SHP77 treated with DMSO at 0.1 percent for 48 hours (cell line): ENCODE measurements around the gene NELFB.
"Not testable (repeated sequence)": the region's sequence is repeated elsewhere in the genome, so short reads cannot be mapped to it uniquely, and the experiment has no call there.

ENCODE experiments used
- DNase-seq: peaks from one replicate; lab custom pipeline; 2025; lab: John Stamatoyannopoulos, UW

The NELFB gene

DNA sequence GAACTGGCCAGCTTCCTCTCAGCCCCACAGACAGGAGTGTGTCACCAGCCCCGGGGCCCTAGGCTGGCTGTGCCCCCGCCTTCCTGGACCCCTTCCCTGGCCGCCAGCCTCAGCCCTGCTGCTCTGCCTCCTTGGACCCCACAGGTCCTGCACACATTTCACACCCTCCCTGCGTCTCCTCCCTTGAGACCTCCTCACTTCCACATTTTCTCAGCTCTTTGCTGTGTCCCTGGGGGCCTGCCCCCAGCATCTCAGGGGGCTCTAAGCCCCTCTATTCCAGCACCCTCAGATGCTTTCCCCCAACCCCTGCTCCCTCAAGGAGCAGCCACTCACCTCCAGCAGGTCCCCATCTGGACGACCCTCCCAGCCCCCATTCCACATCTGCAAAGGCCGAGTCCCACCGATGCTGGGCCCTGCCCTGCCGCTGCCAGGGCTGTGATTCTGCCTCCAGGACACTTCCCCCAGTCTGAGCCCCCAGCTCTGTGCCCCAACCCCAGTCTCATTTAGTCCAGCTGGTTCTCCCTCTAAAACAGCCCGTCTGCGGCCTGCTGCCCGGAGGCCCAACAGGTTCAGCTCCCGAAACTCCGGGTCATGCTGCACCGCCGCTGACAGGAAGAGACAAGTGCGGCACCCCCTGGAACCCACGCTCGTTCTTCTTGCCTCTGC lies 20.2 kb upstream of the NELFB start:
- no peak for DNase-seq

DNA sequence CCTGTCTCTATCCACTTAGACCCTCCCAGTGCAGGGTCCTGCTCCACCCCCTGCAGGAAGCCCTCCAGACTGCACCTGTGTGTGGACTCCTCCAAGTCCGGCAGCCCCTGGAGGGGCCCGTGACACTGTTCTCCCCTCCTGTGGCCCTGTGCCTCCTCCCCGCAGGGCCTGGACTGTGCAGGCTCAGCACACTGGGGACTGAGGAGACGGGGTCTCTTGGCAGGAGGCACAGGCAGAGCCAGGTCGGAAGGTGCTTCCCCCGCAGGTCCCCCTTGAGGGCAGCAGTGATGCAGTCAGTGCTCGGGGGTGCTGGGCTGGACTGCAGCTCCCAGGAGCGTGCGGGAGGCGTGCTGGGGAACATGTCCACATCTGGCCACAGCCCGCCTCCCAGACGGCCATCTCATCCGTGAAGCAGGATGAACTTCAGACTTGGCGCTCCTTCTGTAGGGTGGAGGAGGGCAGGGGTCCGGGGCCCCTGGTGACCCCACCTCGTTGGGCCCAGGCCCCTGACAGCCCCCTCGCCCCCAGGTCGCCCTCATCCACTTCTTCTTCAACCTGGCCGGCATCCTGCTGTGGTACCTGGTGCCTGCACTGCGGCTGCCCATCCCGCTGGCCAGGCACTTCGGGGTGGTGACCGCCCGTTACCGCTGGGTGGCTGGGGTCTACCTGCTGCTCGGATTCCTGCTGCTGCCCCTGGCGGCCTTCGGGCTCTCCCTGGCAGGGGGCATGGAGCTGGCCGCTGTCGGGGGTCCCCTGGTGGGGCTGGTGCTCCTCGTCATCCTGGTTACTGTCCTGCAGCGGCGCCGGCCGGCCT lies 19.5 kb upstream of the NELFB start:
- DNase-seq = no peak

DNA sequence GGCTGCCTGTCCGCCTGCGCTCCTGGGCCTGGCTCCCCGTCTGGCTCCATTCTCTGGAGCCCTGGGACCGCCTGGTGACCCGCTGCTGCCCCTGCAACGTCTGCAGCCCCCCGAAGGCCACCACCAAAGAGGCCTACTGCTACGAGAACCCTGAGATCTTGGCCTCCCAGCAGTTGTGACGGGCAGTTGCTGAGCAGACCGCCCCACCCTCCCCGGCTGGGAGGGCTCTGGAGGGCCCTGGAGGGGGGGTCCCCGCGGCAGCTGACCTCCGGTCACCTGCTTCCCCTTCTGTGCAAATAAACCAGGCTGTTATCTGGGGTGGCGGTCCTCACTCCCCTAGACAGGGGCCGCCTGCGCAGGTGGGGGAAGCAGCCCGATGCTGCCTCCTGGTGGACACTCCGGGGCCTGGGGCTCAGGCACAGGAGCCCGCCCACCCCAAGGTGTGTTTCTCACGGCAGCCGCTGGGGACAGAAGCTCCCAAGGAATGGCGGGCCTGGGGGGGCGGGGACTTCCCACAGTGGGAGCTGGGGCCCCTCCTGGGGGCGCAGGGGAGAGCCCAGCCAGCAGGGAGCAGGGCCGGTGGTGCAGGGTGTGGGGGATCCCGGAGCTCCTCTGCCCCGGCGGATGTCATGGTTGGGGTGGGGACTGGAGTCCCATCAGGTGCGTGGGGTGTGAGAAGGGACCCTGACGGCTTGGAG lies 18.7 kb upstream of the NELFB start:
- peak; percentile 18 for DNase-seq

DNA sequence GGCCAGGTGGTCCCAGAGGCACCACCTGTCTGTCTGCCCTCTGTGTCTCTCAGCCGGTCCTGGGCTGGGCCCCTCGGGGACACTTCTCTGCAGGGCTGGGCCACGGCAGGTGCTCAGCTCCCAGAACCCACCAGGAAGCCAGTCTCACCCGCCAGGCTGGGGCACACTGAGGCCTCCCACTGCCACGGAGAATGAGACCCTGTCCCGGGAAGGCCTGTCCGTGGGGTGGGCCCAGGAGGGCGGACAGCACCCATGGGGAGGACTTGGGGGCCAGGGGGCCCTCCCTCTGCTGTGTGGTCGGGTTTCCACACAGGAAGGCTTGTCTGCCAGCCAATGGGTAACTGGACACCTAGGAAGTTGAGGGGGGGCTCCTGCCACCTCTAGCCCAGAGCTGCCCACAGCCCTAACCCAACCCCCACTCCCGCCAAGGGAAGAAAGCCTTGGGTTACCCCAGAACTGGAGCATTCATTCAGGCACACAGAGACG lies 18.1 kb upstream of the NELFB start:
- no peak for DNase-seq

DNA sequence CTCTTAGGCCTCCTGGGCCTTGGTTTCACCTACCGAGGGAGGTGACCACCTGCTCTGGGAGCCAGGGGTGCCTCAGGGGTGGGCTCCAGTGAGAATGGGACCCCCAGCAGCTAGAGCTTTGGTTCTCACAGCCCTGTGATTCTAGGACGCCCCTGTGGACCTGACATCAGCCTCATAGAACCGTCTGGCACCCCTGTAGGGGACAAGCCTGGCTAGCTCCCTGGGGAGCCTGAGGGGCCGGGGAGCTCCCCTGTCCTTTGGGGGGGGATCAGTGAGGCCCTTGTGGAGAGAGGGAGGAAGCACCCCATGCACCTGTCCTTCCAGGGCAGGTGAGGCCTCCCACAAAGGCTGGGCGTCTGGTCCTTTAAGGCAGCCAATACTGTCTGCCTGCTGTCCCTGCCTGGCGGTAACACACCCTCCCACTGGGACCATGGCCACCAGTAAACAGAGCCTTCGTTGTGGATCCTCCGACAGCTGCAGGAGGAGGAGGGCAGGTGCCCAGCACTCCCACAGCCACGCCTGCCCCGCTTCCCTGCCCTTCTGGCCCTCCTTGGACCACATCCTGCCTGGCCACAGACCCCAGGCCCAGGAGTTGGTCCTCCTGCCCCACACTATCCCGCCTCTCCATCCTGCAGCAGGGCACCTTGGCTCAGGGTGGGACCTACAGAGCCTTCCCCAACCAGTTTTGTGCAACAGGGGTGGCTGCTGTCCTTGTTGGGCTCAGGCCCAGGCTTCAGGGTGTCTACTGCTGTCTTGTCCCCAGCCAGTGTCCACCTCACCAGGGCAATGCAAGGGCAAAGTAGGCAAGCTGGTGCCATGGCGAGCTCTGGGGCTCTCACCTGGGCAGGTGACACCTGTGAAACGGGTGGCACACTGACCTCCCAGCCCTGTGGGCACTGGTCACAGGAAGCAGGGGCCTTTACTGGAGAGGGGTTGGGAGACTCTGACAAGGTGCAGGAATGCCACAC lies 17.1 kb upstream of the NELFB start:
- peak; percentile 70 for DNase-seq

DNA sequence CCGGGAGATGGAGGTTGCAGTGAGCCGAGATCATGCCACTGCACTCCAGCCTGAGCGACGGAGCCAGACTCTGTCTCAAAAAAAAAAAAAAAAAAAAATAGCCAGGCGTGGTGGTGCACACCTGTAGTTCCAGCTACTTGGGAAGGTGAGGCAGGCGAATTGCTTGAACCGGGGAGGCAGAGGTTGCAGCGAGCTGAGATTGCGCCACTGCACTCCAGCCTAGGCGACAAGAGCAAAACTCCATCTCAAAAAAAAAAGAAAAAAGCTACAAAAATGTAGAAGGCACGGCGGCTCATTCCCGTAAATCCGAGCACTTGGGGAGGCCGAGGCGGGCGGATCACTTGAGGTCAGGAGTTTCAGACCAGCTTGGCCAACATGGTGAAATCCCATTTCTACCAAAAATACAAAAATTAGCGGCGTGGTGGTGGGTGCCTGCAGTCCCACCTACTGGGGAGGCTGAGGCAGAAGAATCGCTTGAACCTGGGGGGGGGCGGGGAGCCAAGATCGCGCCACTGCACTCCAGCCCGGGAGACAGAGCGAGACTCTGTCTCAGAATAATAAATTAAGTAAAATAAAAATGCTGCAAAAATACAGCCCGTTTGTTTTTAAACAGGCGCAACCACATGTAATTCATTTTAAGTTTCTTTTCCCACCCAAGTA lies 15.5 kb upstream of the NELFB start:
- DNase-seq = not testable (repeated sequence)

DNA sequence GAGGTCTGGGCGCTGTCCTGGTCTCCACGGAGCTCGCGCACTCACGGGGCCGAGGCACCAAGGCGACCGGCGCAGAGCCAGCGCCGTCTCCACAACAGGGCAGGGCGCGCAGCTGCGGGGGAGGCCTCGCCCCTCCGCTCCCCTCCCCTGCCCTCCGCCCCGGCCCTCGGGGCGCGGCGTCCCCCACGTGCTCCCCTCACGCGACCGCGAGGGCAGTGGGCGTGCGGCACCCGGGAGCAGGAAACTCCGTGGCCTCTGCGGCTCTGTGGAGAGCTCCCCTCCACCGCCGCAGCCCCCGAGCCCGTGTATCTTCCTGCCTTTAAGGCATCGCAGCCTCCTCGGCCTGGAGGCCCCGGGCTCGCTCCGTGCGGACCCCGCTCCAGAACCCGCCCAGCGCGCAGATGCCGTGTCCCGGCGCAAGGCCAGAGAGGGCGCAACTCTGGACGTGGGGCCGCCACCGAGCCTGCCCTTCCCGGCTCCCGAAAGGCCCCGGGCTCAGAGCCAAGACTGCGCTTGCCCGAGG lies 14.7 kb upstream of the NELFB start:
- DNase-seq = no peak

DNA sequence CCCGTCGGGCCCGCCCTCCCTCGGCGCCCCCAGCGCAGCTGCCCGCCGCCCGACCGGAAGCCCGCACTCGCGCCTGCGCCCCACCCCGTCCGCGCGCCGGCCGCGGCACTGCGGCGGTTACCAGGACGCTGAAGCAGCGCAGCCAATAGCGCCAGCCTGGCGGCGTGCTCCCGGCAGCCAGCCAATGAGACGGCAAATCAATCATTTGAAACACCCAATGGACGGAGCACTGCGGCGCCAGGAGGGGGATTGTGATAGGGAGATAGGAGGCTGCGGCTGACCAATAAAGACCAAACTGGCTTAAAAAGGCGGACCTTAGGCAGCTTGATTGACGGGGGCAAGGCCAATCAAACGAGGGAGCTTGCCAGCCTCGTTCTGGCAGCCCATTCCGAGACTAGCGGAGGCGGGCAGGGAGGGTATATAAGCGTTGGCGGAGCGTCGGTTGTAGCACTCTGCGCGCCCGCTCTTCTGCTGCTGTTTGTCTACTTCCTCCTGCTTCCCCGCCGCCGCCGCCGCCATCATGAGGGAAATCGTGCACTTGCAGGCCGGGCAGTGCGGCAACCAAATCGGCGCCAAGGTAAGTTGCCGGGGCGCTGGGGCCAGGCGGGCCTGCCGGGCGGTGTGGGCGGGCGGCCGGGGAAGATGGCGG lies 14.2 kb upstream of the NELFB start, which contains the start of gene TUBB4B:
TUBB4B (plus strand) TSS at position 447 of the 649 bp plus-strand sequence; CDS start at position 521, 74 bp downstream.
- peak; percentile 99 for DNase-seq

DNA sequence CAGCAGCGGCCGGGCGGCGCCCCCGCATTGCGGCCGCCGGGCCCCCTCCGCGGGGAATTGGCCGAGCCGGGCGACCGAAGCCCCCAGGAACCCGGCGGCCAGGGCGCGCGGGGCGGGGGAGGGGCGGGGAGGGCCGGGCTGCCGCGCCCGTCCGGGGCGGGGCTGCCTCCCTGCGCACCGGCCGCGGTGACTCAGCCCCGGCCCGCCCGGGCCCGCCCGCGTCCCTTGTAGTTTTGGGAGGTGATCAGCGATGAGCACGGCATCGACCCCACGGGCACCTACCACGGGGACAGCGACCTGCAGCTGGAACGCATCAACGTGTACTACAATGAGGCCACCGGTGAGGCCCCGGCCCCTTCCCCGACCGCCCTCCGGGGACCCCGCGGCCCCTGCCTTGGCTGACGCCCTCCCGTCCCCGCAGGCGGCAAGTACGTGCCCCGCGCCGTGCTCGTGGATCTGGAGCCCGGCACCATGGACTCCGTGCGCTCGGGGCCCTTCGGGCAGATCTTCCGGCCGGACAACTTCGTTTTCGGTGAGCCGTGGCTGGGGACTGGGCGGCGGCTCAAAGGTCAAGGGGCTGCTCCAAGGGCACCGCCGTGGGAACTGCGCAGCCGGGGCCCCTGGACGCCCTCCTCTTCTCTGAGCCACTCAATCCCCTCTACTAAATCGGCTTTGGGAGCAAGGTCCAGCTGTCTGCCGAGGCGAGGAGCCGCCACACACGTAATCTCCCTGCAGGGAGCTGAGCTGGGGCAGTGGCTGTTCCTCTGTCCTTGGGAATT lies 13.4 kb upstream of the NELFB start:
- DNase-seq = no peak

DNA sequence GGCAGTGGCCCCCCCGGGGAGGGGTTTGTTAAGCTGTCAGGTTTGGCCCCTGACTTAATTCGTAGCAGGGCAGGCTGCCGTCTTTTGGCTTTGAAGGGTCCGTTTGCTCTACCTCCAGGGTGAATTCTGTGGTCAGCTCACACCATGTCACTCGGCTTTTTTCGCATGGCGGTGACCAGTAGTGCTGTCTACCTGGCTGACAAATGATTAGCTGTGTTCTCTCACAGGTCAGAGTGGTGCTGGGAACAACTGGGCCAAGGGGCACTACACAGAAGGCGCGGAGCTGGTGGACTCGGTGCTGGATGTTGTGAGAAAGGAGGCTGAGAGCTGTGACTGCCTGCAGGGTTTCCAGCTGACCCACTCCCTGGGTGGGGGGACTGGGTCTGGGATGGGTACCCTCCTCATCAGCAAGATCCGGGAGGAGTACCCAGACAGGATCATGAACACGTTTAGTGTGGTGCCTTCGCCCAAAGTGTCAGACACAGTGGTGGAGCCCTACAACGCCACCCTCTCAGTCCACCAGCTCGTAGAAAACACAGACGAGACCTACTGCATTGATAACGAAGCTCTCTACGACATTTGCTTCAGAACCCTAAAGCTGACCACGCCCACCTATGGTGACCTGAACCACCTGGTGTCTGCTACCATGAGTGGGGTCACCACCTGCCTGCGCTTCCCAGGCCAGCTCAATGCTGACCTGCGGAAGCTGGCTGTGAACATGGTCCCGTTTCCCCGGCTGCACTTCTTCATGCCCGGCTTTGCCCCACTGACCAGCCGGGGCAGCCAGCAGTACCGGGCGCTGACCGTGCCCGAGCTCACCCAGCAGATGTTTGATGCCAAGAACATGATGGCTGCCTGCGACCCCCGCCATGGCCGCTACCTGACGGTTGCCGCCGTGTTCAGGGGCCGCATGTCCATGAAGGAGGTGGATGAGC lies 12.6 kb upstream of the NELFB start:
- no peak for DNase-seq

DNA sequence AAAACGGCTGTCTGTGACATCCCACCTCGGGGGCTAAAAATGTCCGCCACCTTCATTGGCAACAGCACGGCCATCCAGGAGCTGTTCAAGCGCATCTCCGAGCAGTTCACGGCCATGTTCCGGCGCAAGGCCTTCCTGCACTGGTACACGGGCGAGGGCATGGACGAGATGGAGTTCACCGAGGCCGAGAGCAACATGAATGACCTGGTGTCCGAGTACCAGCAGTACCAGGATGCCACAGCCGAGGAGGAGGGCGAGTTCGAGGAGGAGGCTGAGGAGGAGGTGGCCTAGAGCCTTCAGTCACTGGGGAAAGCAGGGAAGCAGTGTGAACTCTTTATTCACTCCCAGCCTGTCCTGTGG lies 11.9 kb upstream of the NELFB start:
- DNase-seq = not testable (repeated sequence)

DNA sequence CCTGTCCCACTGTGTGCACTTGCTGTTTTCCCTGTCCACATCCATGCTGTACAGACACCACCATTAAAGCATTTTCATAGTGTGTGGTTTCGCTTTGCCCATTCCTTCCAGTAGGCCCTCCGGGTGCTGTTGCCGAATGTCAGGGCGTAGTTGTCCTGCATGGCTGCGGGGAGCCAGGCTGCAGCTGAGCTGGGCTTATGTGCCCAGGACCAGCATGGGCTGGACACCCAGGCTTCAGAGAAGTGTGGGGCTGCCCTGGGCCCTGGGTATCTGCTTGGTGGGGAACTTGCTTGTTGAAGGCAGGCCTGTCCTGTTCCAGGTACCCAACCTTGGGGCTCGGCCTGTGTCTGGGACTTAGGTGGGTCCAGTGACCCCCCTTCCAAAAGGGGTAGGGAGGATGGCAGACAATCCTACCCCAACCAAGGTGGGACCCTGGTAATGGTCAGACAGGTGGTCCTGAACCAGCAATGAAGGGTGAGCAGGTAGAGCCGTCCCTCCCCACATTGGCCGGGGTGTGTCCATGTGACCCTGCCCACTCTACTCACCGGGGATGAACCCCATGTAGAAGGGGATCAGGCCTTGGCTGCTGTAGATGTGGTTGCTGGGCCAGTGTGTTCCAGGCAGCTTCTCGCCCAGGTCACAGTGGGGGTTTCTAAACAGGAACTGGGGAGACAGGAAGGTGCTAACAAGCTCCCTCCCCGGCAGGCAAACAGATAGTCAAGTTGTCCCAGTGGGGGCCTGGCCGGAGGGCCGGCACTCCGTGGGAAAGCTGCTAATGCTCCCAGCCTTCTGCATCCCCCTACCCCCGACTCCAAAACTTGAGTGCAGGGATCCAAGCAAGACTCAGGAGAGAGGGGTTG lies 11.3 kb upstream of the NELFB start:
- no peak for DNase-seq

DNA sequence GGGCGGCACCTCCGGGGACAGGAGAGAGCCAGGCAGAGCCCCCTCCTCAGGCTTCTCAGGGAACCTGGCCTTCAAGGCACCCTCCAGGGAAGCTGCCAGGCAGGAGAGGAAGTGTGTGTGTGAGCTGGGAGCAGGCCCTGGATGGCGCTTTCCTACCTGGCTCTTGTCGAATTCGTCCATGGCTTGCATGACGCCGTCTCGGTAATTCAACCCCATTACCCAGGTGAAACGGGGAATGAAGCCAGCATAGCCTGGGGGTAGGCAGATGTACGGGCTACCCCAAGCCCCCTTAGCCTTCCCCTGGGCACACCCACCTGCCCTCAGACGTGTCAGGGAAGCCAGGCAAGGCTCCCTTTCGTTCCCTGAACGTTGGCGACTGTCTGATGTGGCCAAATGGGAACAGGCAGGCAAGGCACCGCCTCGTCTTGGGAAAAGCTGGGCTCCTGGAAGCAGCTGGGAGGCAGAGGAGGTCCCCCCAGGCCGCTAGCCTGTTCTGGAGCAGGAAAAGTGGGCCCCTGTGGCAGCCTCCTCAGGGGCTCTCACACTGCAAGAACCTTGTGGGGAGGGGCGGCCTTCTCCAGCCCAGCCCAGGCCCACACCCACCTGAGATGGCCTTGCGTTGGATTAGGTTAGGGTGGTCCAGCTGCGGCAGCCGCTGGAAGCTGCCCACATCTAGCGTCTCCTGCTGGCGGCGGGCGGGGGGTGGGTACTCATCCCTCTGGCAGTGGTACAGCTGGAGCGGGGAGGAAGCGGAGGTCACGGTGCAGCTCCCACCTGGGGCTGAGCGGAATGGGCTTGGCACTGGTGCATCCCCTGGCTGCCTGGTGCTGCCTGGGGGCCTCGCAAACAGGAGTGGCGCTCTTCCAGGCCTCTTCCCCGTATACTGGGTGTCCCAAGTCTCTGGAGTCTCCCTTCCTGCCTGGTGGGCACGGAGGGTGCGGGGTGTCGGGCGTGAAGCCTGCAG lies 10.4 kb upstream of the NELFB start:
- no peak for DNase-seq

DNA sequence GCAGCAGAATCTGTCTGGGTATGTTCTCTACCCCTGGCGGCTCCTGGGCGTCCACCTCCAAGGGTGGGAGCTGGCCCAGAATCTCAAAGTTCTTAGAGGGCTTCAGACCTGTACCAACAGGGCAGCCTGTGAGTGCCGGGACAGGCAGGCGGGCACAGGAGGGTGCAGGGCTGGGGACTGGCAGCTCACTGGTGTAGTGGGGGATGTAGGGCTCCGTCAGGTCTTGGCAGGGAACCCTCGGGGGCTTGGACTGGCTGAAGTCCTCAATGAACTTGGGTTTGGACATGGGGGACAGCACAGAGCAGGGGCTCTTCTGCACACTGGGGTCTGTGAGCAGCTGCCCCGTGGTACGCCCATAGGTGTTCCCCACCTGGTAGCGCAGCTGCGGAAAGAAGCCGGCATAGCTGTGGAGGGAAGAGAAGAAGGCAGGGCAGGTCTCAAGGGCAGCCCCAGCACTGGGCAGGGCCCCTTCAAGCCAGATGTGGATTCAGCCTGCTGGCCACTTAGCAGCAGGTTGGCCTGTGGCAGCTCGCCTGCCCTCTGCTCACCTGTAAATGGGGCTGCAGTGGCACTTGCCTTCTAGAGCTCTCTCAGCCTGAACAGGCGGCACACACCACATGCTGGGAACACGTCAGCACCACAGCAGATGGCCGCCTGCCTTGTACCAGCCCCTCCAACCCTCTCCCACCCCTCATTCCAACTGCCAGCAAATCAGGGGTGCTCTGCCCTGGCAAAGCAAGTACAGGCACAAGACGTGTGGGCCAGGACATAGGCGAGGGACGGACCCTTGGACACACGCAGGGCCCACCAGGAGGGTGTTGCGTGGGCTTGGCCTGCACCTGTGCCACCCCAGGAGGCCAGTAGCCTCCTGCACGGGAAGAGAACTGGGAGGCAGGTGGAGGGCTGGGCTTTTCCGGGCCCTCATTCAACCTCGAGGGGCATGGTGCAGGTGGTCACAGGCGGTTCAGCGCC lies 9.4 kb upstream of the NELFB start:
- no peak for DNase-seq
